Fibroblast of lung (primary cell): ENCODE results near the gene LARP4B.

Source experiments
- EZH2 ChIP-seq: IDR thresholded peaks from 2 replicates; pipeline ENCODE4 v1.5.1; 2012; ENCODE audit warnings: low read length, control low read depth, mild to moderate bottlenecking; ENCODE audit errors: missing control alignments
- TF ChIP-seq, protein P1 (sequence below), 2 donors: IDR thresholded peaks in 1 of 2; conservative IDR thresholded peaks in 1 of 2; 1 replicate in 1 of 2; 2 replicates in 1 of 2; pipeline ENCODE4 v1.5.1; 2011 to 2012; ENCODE audit warnings: low read length in 2 of 2, control low read depth in 1 of 2, inconsistent platforms in 1 of 2, low read depth in 1 of 2, mild to moderate bottlenecking in 1 of 2

DNA sequence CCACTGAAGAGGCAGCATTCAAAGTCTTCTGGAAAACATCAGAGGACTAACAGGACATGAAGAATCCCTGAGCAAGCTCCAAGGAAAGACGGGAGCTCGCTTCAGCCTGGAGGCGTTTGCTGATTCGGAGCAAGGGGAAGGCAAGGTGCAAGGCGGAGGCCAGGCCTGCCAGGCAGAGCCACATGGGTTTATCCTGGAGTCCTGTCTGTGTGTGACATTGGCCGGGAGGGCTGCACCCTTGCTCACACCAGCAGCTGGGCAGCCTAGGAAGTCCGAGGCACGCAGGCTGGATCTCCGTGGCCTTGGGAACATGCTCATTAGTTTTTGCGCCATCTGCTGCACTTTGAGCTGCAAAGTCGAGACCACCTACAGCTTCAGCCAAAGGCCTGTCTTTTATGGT lies 22.3 kb upstream of the LARP4B start:
- TF ChIP-seq, protein P1, sequence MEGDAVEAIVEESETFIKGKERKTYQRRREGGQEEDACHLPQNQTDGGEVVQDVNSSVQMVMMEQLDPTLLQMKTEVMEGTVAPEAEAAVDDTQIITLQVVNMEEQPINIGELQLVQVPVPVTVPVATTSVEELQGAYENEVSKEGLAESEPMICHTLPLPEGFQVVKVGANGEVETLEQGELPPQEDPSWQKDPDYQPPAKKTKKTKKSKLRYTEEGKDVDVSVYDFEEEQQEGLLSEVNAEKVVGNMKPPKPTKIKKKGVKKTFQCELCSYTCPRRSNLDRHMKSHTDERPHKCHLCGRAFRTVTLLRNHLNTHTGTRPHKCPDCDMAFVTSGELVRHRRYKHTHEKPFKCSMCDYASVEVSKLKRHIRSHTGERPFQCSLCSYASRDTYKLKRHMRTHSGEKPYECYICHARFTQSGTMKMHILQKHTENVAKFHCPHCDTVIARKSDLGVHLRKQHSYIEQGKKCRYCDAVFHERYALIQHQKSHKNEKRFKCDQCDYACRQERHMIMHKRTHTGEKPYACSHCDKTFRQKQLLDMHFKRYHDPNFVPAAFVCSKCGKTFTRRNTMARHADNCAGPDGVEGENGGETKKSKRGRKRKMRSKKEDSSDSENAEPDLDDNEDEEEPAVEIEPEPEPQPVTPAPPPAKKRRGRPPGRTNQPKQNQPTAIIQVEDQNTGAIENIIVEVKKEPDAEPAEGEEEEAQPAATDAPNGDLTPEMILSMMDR (conservative IDR thresholded peaks at IDR 0.05 in 1 of 2, IDR thresholded peaks at IDR 0.05 in 1 of 2; ENCODE audit: low read depth in 1 of 2, low read length in 2 of 2): no peak
- TF ChIP-seq EZH2: no peak
